ENCODE data around the gene ATRNL1.

Gene ATRNL1, protein sequence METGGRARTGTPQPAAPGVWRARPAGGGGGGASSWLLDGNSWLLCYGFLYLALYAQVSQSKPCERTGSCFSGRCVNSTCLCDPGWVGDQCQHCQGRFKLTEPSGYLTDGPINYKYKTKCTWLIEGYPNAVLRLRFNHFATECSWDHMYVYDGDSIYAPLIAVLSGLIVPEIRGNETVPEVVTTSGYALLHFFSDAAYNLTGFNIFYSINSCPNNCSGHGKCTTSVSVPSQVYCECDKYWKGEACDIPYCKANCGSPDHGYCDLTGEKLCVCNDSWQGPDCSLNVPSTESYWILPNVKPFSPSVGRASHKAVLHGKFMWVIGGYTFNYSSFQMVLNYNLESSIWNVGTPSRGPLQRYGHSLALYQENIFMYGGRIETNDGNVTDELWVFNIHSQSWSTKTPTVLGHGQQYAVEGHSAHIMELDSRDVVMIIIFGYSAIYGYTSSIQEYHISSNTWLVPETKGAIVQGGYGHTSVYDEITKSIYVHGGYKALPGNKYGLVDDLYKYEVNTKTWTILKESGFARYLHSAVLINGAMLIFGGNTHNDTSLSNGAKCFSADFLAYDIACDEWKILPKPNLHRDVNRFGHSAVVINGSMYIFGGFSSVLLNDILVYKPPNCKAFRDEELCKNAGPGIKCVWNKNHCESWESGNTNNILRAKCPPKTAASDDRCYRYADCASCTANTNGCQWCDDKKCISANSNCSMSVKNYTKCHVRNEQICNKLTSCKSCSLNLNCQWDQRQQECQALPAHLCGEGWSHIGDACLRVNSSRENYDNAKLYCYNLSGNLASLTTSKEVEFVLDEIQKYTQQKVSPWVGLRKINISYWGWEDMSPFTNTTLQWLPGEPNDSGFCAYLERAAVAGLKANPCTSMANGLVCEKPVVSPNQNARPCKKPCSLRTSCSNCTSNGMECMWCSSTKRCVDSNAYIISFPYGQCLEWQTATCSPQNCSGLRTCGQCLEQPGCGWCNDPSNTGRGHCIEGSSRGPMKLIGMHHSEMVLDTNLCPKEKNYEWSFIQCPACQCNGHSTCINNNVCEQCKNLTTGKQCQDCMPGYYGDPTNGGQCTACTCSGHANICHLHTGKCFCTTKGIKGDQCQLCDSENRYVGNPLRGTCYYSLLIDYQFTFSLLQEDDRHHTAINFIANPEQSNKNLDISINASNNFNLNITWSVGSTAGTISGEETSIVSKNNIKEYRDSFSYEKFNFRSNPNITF (N-terminal part only)

GRCh38 chr10:115093286-115093775 is at the start of gene ATRNL1:
Gene ATRNL1 (plus strand): TSS chr10:115093365. CDS start chr10:115093751, 386 bp downstream.
- DNase-seq, result no peak

DNA sequence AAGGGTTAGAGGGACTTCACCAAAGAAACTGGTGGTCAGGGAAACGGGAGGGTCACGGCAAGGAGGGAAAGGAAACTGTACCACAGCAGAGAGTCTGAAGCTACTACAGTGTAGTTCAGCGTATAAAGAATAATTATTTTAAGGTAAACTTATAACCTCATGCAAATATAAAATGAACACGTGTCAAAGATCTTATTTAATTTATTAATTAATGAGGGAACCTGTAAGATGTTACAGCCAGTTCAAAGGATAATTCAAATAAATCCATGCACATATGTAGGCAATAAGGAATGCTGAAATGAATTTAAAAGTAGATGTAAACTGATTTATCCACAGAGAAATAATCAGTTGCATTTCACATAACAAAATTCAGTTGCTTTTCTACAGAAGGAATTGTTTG is 49.4 kb upstream of the ATRNL1 start:
- DNase-seq, result no peak

DNA sequence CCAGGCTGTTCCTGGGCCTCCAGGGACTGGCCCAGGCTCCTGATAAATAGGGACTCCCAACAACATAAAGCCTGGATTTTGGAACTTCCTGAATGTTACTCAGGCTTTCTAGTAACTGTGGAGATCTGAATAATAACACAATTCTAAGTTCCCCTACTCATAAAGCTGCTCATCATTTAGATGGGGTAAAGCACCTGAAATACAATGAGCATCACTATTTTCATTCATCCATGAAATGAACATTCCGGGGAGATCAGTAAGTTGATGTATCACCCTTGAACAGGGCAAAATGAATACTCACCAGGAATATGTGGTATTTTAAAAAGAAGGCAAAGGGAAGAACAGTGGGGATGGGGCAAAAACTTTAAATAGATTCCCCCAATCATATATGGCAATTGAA is 48.3 kb upstream of the ATRNL1 start:
- DNase-seq, result no peak

DNA sequence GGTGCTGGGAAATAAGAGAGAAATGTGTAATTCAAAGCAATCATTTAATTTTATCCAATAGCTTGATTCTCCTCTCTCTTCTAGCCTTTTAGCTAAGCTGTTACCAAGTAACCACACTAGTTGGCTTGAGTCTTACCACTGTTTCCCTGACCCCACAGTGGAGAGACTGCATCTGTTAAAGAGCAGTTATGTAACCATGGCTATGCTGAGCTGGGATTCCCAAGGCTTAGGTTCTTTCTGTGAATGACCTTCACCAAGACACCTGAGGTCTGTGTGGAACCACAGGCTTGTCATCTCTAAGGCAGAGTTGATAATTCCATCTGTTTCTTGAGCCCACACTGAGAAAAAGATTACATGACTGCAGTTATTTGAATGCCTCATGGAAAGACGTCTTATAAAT is 47.7 kb upstream of the ATRNL1 start:
- DNase-seq, result no peak

GRCh38 chr10:115046686-115047236 is 46.4 kb upstream of the ATRNL1 start:
- DNase-seq, result no peak

GRCh38 chr10:115047705-115048104 is 45.5 kb upstream of the ATRNL1 start:
- no peak for DNase-seq

- DNase-seq, result no peak
Observed at GRCh38 chr10:115049318-115049717, 43.8 kb upstream of the ATRNL1 start.

GRCh38 chr10:115049960-115050359 is 43.2 kb upstream of the ATRNL1 start:
- no peak for DNase-seq

DNA sequence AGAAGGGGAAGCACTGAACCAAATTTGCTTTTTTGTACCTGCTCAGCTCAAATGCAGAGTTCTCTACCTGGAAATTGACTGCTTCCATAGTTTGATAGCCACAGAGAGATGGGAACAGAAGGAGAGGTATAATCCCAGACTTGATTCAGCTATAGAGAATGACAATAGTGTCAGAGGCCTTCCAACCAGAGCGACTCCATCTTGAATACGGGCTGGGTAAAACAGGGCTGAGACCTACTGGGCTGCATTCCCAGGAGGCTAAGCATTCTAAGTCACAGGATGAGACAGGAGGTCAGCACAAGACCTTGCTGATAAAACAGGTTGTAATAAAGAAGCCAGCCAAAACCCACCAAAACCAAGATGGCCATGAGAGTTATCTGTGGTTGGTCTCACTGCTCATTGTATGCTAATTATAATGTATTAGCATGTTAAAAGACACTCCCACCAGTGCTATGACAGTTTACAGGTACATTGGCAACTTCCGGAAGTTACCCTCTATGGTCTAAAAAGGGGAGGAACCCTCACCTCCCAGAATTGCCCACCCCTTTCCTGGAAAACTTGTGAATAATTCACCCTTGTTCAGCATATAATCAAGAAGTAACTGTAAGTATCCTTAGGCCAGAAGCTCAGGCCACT is 42.7 kb upstream of the ATRNL1 start:
- DNase-seq, result no peak

DNA sequence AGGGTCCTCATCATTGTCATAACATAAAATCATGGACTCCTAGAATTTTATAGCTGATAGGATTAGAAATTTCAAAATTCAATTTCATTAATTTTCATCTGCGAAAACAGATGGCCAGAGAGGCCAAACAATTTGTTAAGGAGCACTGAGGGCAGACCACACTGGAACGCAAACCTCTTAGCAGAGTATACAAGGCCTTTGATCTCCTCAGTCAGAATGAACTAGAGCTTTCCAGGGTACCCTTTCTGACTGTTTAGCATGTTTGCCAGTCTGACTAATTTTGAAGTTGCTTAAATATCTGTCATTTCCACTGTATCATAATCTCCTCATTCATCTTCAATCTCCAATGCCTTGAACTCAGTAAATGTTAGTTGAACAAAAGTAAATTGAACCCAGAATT is 41.9 kb upstream of the ATRNL1 start:
- no peak for DNase-seq

GRCh38 chr10:115052226-115052625 is 40.9 kb upstream of the ATRNL1 start:
- no peak for DNase-seq

GRCh38 chr10:115052728-115053127 is 40.4 kb upstream of the ATRNL1 start:
- DNase-seq, result no peak

DNA sequence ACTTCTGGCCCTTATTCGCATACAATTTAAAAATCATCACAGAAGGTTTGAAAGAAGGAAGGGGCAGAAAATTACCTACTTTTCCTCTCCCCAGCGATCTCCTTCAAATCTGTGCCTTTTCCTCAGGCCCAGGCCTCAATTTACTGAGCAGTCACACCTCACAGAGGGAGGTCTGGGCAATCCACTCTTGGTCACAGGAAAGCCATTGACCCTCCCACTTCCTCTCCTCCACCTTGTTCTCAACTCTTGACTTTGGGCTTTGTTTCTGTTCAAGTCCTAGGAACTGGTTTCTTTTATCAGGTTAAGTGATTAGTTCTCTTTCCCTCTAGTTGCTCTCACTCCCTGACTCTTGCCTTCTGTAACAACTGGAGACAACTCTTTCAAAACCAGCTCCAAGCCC is 37.0 kb upstream of the ATRNL1 start:
- DNase-seq, result no peak

DNA sequence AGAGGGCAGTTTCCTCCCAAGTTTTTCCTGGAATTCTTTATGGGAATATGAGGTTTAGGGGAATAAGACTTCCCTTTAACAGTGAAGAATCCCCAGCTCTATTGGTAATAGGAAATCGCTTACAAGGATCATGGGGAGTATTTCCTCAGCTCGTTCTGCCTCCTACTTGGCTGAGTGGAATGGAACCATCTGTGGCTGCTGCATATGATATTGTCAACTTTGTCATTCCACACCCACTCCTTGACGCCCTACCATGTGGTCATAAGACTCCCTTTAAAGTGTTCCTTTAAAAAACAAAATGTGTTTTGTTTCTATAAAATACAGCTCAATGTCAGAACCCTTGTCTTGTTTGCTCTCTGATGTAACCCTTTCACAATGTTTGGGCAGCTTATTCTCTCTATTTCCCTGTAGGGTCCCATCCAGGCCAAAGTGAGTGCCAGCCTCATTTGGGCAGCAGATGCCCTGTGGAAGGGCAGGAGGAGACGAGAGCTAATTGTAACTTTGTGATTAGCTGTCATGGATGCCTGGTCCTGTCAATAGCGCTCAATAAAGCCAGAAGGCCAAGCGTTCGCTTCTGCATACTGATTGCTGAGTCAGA is 33.8 kb upstream of the ATRNL1 start:
- DNase-seq, result no peak

DNA sequence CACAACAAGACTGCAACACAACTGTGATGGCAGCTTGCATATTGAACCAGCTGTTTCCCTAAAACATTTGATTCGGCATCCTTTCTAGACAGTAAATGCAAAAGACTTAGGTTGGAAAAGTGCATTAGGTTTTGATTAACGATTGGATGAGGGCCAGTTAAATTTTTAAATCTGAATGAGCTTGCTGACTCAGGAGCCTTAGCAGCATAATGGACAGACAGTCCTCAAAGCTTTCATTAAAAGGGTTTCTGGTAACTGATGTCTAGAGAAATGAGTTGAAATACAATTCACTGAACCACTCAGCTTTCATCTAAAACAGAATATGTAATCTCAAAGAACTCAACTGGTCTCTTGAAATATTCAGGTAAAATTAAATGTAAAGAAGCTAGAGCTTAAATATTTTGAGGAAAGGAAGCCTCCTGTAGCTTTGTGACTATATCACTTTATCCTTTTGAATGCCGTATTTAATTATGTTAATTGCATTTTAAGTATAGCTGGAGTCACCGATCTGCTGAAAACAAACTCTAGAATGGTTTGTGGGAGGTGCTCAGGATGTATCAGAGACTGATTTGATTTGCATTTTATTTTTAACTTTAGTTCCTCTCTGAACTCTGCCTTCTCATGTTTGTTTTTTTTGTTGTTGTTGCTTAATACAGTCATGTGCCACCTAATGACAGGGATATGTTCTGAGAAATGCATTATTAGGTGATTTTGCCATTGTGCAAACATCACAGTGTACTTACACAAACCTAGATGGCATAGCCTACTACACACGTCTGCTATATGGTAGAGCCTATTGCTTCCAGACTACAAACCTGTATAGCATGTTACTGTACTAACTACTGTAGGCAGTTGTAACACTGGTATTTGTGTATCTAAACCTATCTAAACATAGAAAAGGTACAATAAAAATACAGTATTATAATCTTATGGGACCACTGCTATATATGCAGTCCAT is 29.2 kb upstream of the ATRNL1 start:
- DNase-seq, result no peak

DNA sequence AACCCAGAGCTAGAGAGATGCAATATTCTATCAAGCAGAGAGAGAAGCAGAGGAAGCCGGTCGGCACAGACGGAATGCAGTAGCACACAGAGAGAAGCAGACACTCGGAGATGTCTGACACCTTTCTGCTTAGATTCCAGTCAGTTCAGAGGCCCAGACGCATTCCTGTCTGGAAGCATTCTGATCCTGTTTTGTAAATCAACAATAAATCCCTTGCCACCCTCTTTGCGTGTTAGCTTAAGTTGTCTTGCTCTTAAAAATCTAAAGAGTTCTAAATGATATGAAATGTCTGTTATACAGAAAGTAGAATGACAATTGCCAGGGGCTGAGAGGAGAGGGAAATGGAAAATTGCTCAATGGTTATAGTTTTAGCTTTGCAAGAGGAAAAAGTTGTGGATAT is 27.4 kb upstream of the ATRNL1 start:
- DNase-seq, result no peak

GRCh38 chr10:115066528-115066927 is 26.6 kb upstream of the ATRNL1 start:
- no peak for DNase-seq

DNA sequence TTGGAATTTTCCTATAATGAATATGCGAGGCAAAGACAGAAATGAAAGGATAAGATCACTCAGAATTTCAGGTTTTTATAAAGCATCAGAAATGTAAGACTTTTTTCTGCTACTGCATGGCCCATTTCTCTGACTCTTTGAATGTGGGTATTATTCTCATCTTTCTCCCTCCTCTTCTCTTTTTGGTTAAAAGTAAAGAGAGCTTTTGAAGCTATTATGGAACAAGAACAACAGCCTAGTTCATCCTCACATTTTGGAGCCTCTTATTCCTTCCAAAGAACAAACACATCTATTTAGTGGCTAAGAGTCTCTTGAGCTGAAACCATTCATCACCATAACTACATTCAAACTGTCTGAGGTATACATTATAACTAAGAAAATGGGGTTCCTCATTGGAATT is 19.4 kb upstream of the ATRNL1 start:
- no peak for DNase-seq

DNA sequence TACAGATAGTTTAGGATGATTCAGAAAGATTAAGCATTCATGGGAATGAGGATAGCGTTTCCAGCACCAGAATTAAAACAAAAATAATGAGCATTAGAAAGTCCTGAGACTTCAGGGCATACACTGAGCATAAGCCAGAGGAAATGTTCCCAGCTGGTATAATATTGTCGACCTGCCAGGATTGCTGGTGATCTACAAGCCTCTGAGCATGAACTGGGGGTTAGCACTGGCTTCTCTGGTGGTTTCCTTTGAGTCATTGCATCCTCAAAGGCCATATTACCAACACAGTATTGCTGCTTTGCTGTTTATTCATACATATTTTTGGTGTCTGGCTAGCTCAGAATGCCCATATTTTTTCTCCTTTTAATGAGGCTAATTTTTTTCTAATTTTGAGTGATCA is 10.7 kb upstream of the ATRNL1 start:
- no peak for DNase-seq

GRCh38 chr10:115084277-115084850 is 8.8 kb upstream of the ATRNL1 start:
- DNase-seq, result no peak

Measured in activated effector memory CD4-positive, alpha-beta T cell treated with Interleukin-2 at 50 U/mL for 16 hours (primary cell).